MM.1S (cell line): ENCODE results near the gene SEZ6L.

Experiments
- EZH2 ChIP-seq: fragments of 300-600 bp; sonication (generic); optimal IDR thresholded peaks from 2 replicates; pipeline ENCODE3; 2017; ENCODE audit warnings: low read depth, mild to moderate bottlenecking, antibody characterized with exemption, low read length, mixed read lengths
- TF ChIP-seq, protein P1 (sequence below): fragments of 300-600 bp; sonication (generic); IDR thresholded peaks from 2 replicates; pipeline ENCODE4 v1.5.1; 2016; ENCODE audit warnings: antibody characterized with exemption, low read length, mixed read lengths

DNA sequence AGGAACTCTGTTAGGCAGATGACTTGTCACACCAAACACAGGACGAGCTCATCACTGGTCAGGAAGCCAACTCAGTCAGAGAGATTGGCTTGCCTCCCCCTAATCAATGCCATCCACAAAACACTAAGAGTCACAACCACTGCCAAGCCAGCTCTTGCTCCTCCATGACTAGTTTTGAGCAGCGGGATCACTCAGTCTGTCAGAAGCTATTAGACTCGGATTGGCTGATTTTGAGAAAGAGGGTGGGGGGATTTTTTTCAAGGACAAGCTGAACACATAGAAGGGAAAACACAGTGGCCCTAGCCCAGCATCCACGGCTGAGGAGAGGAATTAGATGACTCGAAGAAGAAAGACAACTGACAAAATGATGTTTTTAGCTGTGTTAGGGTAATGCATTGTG lies 55.9 kb downstream of the SEZ6L start:
- TF ChIP-seq, protein P1, sequence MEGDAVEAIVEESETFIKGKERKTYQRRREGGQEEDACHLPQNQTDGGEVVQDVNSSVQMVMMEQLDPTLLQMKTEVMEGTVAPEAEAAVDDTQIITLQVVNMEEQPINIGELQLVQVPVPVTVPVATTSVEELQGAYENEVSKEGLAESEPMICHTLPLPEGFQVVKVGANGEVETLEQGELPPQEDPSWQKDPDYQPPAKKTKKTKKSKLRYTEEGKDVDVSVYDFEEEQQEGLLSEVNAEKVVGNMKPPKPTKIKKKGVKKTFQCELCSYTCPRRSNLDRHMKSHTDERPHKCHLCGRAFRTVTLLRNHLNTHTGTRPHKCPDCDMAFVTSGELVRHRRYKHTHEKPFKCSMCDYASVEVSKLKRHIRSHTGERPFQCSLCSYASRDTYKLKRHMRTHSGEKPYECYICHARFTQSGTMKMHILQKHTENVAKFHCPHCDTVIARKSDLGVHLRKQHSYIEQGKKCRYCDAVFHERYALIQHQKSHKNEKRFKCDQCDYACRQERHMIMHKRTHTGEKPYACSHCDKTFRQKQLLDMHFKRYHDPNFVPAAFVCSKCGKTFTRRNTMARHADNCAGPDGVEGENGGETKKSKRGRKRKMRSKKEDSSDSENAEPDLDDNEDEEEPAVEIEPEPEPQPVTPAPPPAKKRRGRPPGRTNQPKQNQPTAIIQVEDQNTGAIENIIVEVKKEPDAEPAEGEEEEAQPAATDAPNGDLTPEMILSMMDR = no peak
- no peak for TF ChIP-seq EZH2
